PC-9 (cell line): Measurements from ENCODE around the gene PBXIP1.

ENCODE experiments used
- EZH2 ChIP-seq: fragments of 200-600 bp; sonication (generic); IDR thresholded peaks from 2 replicates; pipeline ENCODE4 v1.8.0; 2017; ENCODE audit warnings: antibody characterized with exemption, low read depth
- TF ChIP-seq, protein P1 (sequence below): fragments of 200-600 bp; sonication (generic); conservative IDR thresholded peaks from 2 replicates; pipeline ENCODE4 v1.6.1; 2017; ENCODE audit warnings: mixed run types, antibody characterized with exemption, mild to moderate bottlenecking, moderate library complexity

DNA sequence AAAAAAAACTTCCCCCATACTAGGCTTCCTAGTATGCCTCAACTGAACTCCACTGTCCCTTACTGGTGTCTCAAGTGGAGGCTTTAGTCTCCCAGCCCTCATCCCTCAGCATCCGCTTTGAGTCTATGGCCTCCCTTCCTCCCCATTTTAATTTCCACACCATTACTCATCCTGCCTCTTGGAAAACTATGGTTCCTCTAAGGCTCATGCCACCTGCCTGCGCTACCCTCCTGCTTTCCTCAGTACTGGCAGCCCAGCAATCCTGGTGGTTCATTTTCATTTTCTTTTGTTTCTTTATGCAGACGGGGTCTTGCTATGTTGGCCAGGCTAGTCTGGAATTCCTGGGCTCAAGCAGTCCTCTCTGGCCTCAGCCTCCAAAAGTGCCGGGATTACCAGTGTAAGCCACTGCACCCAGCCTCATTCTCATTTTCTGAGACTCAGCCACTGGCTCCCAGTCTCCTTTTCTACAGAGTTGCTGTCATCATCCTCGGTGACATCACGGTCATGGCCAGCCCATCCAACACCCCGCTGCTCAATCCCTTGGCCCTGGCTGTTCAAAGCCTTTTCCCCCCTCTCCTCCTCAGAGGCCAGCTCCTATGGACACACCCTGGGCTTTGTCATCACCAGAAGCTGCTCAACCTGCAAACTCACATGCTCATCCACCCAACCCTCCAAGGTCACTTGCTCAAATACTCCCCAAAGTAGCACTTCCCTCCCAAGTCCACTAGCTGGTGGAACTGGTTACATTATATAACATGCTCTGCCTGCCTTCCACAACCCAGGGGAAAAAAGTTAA lies 17.1 kb downstream of the PBXIP1 start:
- TF ChIP-seq, protein P1, sequence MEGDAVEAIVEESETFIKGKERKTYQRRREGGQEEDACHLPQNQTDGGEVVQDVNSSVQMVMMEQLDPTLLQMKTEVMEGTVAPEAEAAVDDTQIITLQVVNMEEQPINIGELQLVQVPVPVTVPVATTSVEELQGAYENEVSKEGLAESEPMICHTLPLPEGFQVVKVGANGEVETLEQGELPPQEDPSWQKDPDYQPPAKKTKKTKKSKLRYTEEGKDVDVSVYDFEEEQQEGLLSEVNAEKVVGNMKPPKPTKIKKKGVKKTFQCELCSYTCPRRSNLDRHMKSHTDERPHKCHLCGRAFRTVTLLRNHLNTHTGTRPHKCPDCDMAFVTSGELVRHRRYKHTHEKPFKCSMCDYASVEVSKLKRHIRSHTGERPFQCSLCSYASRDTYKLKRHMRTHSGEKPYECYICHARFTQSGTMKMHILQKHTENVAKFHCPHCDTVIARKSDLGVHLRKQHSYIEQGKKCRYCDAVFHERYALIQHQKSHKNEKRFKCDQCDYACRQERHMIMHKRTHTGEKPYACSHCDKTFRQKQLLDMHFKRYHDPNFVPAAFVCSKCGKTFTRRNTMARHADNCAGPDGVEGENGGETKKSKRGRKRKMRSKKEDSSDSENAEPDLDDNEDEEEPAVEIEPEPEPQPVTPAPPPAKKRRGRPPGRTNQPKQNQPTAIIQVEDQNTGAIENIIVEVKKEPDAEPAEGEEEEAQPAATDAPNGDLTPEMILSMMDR: no peak
- TF ChIP-seq EZH2: no peak
